Type B pancreatic cell (in vitro differentiated cells): Measurements from ENCODE around the gene ABLIM2. TPM values are rescaled to one million over a fixed set of nuclear protein-coding genes. Genes with fewer than 3 reads are reported as not detected.

Experiments used
- DNase-seq: peaks from one replicate; pipeline ENCODE4 v3.0.0; 2021; ENCODE audit warnings: mixed read lengths; ENCODE audit not compliant: unreplicated experiment; ENCODE audit errors: extremely low spot score
- H3K27ac Mint-ChIP-seq: 2 replicates; pipeline ENCODE4 v1.8.0; 2021; ENCODE audit warnings: mild to moderate bottlenecking, mixed read lengths
- H3K27me3 Mint-ChIP-seq: 2 replicates; pipeline ENCODE4 v1.8.0; 2021; ENCODE audit warnings: mixed read lengths
- H3K36me3 Mint-ChIP-seq: 2 replicates; pipeline ENCODE4 v1.8.0; 2021; ENCODE audit warnings: mixed read lengths
- H3K4me1 Mint-ChIP-seq: one replicate; pipeline ENCODE4 v1.8.0; 2021; ENCODE audit warnings: mixed read lengths; ENCODE audit not compliant: unreplicated experiment
- H3K4me3 Mint-ChIP-seq: 2 replicates; pipeline ENCODE4 v1.8.0; 2021; ENCODE audit warnings: mild to moderate bottlenecking, mixed read lengths
- H3K9me3 Mint-ChIP-seq: 2 replicates; pipeline ENCODE4 v1.8.0; 2021; ENCODE audit warnings: mixed read lengths
- CTCF ChIP-seq: fragments of 200-600 bp; sonication (generic); conservative IDR thresholded peaks from 2 replicates; pipeline ENCODE4 v1.5.0; 2021; ENCODE audit warnings: antibody characterized with exemption, mild to moderate bottlenecking
- total RNA-seq: library from RNA; stranded (reverse); gene quantifications from 2 replicates; pipeline ENCODE4 v1.2.1, GENCODE V29; 2021; ENCODE audit warnings: low replicate concordance

Gene ABLIM2
- total RNA-seq, 1 donor from 2014 or later: 2.6 TPM

GRCh38 chr4:8195431-8195830, 36.8 kb upstream of the ABLIM2 start:
- no peaks in the 10 kb centered on the region for H3K27me3 Mint-ChIP-seq
- H3K27ac Mint-ChIP-seq: peak overlapping the region; percentile 13
- TF ChIP-seq CTCF: no peak
- H3K9me3 Mint-ChIP-seq: no peaks in the 10 kb centered on the region
- peaks cover 36% of the 10 kb centered on the region for H3K4me1 Mint-ChIP-seq
- DNase-seq: no peak
- no peak overlapping the region for H3K4me3 Mint-ChIP-seq
- H3K36me3 Mint-ChIP-seq: no peaks in the 10 kb centered on the region

- Mint-ChIP-seq H3K4me1 (peaks cover 34% of the 10 kb centered on the region), H3K27me3 (no peaks in the 10 kb centered on the region), H3K9me3 (no peaks in the 10 kb centered on the region), H3K27ac (peak overlapping the region; percentile 13), H3K4me3 (no peak overlapping the region), H3K36me3 (no peaks in the 10 kb centered on the region)
- DNase-seq: no peak
- TF ChIP-seq CTCF: no peak
Measured at GRCh38 chr4:8194306-8195242, 36.0 kb upstream of the ABLIM2 start.

DNA sequence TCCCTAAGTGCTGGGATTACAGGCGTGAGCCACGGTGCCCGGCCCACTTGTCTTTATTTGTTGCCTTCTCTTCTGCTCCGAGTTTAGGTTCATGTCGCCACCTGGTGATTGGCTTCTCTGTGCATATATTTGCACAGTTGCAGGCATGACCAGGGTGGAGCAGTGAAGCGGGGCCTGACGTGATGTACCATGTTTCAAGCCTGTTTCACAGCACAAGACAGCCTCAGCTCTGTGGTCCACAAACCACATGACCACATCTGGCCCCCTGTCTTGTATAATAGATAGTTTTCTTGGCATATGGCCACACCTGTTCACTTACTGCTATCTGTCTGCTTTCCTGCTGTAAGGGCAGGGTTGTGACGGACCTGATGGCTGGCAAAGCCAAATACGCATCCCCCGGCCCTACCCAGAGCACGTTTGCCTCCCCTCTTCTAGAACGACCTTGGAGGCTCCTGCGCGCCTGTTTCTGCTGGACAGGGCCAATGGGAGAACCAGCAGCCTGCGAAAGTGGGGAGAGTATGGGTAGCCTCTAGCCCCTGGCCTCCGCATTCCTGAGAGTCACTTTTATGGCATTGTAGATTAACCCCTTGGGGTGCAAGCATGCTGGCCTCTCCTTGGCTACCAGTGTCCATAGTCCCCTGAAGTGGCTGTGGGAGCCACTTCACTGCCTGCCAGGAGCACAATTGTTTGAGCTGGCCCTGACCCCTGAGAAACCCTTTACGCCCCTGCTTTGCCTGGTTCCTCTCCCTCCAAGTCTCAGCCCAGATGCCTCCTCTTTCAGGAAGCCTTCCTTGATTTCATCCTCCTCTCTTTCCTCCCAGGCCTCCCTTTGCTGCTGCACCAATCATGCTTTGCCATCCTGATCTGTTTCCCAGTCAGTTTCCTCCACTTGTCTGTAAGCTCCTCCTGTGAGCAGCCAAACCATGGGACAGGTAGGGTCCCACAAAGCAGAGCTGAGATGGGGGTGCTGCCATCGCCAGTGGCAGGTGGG, 34.4 kb upstream of the ABLIM2 start:
- TF ChIP-seq CTCF: peak; percentile 25
- no peak for DNase-seq
- Mint-ChIP-seq H3K4me1 (peaks cover 27% of the 10 kb centered on the region), H3K27ac (peak overlapping the region; percentile 63), H3K9me3 (no peaks in the 10 kb centered on the region), H3K36me3 (no peaks in the 10 kb centered on the region), H3K27me3 (no peaks in the 10 kb centered on the region), H3K4me3 (no peak overlapping the region)

DNA sequence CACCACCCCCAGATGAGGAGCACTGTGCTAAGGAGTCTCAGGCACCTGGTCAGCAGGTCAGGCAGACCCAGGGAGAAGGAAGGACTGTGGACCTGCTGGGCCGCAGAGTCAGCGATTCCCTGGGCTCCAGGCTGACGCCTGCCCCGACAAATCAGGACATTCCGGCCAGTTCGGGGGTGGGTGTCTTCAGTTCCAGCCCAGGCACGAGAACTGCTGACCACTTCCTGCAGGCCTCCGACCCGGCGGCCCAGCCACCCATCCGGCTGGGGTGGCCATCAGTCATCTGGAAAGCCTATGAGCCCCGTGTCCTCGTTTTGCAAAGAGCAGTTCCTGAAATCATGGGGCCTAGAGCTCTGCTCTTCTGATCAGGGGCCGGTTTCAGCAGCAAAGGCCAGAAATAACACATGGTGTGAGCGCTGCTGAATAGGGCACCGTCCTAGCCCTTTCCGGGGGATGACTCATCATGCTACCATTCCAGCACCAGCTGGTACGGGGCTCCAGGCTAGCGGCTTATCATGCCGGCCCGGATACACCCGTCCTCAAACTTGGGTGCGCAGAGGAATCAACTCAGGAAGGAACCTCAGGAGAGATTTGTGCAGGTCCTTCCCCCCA, 32.6 kb upstream of the ABLIM2 start:
- Mint-ChIP-seq H3K27ac (no peak overlapping the region), H3K4me1 (peaks cover 33% of the 10 kb centered on the region), H3K36me3 (no peaks in the 10 kb centered on the region), H3K27me3 (no peaks in the 10 kb centered on the region), H3K4me3 (no peak overlapping the region), H3K9me3 (no peaks in the 10 kb centered on the region)
- no peak for DNase-seq
- no peak for TF ChIP-seq CTCF
